NT2/D1 (cell line): ENCODE results near the gene PLPP7.

Source experiments
- YY1 ChIP-seq: IDR thresholded peaks from 2 replicates; pipeline ENCODE4 v1.6.1; 2011; ENCODE audit not compliant: insufficient read length, insufficient read depth
- ZNF274 ChIP-seq: IDR thresholded peaks from 2 replicates; pipeline ENCODE4 v1.6.1; 2011; ENCODE audit warnings: mild to moderate bottlenecking, low read depth, low read length

GRCh38 chr9:131252120-131252519, 37.4 kb upstream of the PLPP7 start:
- no peak for TF ChIP-seq ZNF274
- TF ChIP-seq YY1 = no peak
